Fibroblast of villous mesenchyme (primary cell): Measurements from ENCODE around the gene ANXA11. TPM values are rescaled to one million over a fixed set of nuclear protein-coding genes. Genes with fewer than 3 reads are reported as not detected.

ENCODE experiments used
- DNase-seq: peaks from one replicate; pipeline ENCODE4 v3.0.0-alpha.2; 2010; ENCODE audit warnings: low read depth
- H3K4me3 ChIP-seq: 2 replicates; pipeline ENCODE4 v1.5.1; 2011; ENCODE audit warnings: low read depth, mild to moderate bottlenecking, low read length
- CTCF ChIP-seq: IDR thresholded peaks from 2 replicates; pipeline ENCODE4 v1.5.1; 2012; ENCODE audit warnings: low read depth, mild to moderate bottlenecking, low read length; ENCODE audit not compliant: insufficient read depth
- total RNA-seq: library from RNA; depleted of rRNA; stranded (reverse); fragments of >200 nt; gene quantifications from 2 replicates; pipeline ENCODE4 v1.2.3, GENCODE V29; 2012

The ANXA11 gene
- total RNA-seq, 1 donor: 79.9 TPM

- DNase-seq: peak; percentile 33
- H3K4me3 ChIP-seq: peak overlapping the region; percentile 56
- TF ChIP-seq CTCF: no peak
Measured at GRCh38 chr10:80133206-80133605, 72.1 kb downstream of the ANXA11 start.

GRCh38 chr10:80132299-80133139 lies 72.8 kb downstream of the ANXA11 start, which contains the start of gene PLAC9:
PLAC9 (plus strand) TSS chr10:80132730; CDS start chr10:80132763, 33 bp downstream.
- H3K4me3 ChIP-seq: peak within 1 kb of the TSS; percentile 56
- DNase-seq: no peak
- TF ChIP-seq CTCF: no peak

DNA sequence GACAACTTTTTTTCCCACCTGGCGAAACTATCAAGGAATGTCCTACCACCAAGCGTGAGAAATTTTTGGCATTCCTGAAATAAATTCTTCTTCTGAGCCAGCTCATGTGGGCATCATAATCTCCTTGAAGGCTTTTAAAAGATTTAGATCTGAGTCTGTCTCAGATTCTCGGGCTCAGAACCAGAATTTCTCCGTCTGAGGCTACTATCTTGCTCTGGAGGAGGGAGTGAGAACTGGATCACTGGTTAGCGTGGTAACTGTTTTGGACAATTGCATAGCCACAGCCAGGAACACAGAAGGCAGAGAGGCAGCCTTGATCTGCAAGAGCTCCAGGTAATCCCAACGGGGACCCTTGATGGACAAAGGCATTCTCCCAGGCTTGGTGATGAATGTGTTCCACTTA lies 73.8 kb downstream of the ANXA11 start:
- TF ChIP-seq CTCF: no peak
- DNase-seq: no peak
- H3K4me3 ChIP-seq: no peak overlapping the region

- no peak for TF ChIP-seq CTCF
- no peak for DNase-seq
- no peak overlapping the region for H3K4me3 ChIP-seq
Measured at GRCh38 chr10:80126876-80127275, 78.5 kb downstream of the ANXA11 start.

DNA sequence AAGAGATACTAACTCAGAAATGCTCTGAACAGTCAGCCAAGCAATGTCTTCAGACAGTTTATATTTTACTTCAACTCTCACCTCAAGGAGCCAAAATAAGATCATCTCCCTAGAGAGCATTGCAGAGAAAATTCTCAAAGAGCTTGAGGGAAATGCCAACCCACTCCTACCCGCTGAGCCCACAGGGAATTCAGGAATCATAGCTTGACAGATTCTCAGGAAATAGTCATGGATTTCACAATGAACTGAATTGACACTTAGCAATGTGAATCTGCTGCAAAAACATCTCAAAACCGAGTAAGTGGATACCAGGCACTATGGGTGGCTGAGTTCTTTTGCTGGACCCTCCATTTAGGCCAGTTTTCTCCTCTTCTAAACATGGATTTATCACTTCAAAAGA lies 82.6 kb downstream of the ANXA11 start:
- no peak for TF ChIP-seq CTCF
- no peak overlapping the region for H3K4me3 ChIP-seq
- DNase-seq: no peak

DNA sequence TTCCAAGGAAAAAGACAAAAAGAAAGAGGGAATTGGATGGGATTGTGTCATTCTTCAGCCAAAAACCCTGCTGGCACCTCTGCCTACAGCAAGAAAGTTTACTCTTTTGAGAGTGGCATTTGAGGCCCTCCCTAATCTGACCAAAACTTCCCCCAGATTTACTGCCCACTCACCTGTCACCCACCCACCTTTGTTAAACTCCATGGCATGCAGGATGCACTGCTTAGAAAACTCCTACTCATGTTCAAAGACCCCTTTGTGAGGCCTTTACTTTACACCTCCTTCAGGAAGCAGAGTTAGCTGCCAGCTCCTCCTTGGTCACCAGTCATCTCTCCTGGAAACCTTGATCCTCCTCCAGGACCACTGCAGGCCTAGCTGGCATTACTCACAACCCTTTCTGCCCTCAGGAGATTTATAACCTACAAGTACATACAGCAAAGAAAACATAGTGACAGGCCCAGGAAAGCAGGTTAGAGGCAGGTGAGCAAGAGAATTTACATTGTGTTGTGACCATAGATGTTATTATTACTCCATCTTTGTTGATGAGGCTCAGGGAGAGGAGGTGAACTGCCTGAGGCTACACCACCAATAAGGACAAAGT lies 83.1 kb downstream of the ANXA11 start:
- DNase-seq: no peak
- no peak for TF ChIP-seq CTCF
- H3K4me3 ChIP-seq: no peak overlapping the region

DNA sequence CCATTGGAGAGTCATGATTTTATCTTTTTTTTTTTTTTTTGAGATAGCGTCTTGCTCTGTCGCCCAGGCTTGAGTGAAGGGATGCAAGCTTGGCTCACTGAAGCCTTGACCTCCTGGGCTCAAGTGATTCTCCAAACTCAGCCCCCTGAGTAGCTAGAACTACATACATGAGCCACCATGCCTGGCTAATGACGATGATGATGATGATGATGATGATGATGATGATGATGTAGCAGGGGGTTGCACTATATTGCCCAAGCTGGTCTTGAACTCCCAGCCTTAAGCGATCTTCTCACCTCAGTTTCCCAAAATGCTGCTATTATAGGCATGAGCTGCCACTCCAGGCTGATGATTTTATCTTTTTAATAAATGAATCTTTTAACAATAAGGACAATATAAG lies 86.7 kb downstream of the ANXA11 start:
- no peak overlapping the region for H3K4me3 ChIP-seq
- DNase-seq: no peak
- TF ChIP-seq CTCF: no peak
